GM19468 (cell line): Measurements from ENCODE around the gene TRIP13.
"Not testable (repeated sequence)": the region's sequence is repeated elsewhere in the genome, so short reads cannot be mapped to it uniquely, and the experiment has no call there.

ENCODE experiments used
- ATAC-seq: cut with Tn5 transposase; IDR thresholded peaks from one replicate; pipeline ENCODE4 v1.9.1; 2021; ENCODE audit warnings: mild to moderate bottlenecking, moderate library complexity, moderate number of reproducible peaks; ENCODE audit not compliant: unreplicated experiment; ENCODE audit errors: extremely low read depth

TRIP13 gene

DNA sequence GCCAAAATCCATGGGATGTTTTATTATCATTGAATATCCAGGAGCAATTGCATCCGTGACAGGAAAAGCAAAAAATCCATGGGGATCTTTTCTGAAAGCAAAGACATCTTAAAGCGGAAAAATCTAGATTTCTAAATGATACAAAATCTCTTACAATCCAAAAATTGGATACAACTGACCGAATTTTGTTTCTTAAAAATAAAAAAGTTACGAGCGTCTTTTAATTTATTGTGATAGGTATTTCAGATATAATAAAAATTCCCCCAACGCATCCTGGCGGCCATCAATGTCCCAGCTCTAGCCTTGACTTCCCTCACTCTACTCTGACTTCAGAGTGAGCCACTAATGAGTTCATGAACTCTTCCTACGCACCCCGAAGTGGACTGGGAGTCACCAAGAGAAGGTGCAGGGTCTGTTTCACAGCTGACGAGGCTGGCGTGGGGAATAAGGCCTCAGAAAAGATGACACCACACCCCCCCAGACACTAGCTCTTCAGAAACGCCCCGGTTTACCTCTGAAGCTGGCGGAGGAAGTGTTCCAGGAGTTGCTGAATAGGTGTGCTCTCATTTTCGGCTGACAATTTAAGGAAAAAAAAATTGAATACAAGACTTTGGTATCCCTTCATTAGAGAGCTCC is 3.5 kb upstream of the TRIP13 start:
- no peak for ATAC-seq

DNA sequence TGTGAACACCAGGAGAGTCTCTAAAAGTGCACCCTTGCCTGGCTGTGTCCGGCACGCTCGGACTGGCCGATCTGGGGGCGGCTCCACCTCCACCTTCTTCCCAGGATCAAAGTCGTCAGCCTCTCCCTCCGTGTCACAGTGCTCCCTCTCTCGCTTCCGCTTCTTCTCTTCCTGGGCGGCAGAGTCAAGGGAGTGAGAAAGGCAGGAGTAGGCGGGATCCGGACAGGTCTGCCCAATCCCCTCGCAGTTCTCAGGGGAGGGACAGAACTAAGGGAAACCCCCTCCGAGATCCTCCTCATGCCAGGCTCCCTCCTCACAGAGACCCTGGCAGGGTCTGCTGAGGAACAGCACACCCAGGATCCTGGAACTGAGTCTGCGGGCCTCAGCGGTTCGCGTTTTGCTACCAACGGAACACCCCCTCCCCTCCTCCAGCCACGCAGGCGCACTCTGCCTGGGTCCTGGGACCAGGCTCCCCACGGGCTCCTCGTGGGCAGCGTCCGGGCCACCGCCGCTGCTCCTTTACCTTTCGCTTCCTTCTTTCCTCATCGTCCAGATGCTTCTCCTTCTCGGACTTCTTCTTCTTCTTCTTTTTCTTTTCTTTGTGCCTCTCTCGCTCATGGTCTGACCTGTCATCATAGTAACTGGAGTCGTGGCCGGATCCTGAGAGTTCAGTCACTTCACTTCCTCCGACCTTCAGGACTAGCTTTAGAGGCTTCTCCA is 1.4 kb upstream of the TRIP13 start:
- no peak for ATAC-seq

DNA sequence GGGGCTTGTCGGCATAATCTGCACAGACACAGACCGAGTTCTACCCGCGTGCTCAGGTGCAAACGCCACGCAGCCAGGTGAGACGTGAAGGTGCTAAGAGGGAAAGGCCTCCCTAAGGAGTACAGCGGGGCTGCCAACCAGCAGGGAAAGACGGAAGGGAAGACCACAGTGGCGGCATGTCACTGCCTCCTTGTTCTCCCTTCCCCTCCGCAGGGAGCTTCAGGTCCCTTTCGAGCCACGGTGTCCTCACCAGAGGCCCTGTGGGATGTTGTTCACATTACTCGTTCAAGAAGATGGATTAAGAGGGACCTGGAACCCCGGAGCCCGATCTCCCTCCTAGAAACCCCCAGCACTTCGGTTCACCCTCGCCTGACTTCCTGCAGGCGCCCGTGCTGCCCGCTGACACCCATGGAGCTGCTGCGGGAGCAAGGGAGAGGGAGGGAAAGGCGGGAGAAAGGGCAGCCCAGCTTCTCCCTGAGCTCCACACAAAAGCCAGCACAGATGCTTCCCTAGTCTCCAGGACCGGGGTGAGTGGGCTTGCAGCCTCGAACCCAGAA is 769 bp upstream of the TRIP13 start:
- ATAC-seq: no peak

DNA sequence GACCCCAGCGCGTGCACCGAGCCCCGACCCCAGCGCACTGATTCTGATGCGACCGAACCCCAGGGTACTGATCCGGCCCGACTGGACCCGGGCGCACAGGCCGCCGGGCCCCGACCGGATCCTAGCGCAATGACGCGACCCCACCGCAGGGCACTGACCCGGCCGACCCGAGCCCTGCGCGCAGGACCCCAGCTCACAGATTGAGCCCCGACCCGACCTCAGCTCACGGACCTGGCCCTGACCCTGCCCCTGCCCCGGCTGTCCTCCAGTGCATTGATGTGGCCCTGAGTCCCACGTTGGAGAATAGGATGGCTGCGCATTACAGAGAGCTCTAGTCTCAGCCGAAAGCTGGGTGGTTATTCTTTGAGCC is 438 bp downstream of the TRIP13 start:
- ATAC-seq: no peak

DNA sequence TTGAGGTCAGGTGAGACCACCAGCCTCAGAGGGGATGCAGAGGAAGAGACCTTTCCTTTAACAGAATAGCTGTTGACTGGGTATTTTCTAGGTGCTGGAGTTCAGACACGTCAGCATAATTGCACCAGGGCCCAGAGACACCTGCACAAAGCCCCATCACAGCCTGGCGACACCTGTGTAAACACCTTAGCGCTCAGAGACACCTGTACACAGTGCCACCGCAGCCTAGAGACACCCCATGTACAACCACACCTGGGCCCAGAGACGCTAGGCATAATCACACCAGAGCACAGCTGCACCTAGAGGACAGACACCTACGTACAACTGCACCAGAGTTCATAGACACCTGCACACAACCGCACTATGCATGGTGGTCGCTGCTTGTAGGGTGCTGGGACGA is 1.0 kb downstream of the TRIP13 start:
- no peak for ATAC-seq

DNA sequence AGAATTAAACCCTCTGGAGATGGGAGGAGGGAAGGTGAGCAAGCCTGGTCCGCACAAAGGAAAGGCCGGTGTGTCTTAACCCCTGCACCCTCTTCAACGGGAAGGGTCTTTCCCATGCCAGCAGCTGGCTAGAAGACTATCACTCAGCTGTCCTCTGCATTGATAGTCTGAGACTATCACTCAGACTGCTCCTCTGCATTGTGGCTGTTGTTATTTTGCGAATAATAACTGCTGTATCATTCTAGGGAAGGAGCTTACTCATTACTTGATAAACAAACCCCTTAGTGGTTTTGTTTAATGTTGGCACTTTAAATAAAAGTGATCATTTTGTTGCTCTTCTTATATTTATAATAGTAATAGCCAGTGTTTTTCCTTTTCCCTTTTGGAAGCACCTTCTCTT is 8.1 kb downstream of the TRIP13 start:
- ATAC-seq: no peak

DNA sequence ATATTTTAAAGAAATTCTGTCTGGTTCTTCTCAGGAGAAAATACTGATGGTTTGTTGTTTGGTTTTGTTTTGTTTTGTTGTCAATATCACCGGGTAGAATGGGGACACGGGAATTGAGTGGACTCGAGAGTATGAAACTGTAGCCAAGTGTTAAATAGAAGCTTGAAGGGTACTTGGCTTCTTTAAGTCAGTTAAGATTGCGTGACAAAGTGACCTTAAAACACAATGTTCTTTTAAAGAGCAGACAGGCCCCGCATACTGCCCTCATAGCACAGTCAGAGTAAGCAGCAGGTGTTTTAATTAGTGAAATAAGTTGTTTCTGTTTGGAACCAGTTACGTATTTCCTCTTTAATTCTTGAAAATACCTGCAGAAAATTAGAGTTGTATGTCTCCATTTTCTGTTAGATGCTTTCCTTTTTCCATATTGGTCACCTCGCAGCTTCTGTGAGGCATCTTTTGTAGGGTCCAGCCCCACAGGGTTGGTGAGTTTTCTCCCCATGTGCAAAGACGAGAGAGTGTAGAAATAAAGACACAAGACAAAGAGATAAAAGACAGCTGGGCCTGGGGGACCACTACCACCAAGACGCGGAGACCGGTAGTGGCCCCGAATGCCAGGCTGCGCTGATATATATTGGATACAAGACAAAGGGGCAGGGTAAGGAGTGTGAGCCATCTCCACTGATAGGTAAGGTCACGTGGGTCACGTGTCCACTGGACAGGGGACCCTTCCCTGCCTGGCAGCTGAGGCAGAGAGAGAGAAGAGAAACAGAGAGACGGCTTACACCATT is 9.6 kb downstream of the TRIP13 start:
- no peak for ATAC-seq

DNA sequence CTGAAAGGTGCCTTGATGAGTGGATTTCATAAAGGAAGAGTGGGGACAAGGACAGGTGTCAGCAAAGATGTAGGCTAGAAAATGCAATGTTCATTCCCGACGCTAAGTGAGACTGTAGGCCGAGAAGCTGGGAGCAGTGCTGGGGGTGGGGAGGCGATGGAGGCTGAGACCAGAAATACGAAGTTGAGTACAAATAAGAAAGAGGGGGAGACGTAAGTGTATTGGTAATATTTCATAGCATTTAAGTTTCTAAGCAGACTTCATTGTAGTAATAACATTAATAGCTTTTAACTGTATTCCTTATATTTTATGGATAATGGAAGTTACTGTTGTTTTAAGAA is 11.0 kb downstream of the TRIP13 start:
- ATAC-seq: no peak

DNA sequence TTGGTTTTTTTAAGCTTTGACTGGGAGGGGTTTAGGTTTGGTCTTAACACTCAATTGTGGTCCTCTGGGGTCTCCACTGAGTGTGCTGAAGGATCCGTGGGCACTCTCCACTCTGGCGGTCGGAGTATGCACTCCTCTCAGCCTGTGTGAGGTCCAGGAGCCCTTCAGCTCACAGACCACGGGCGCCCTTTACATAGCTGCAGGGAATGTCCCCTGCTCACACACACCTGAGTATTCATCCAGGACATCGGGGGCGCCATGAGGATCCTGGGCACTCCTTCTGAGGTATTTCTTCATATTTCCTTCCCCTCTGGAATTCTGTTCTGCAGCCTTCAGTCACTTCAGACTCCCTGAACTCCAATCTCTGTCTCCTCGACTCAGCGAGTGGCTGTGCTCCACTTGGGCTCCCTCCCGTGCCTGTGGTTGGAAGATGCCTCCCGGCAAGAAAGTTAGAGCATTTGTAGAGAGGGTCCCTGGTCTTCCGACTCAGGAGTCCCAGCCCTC is 12.5 kb downstream of the TRIP13 start:
- no peak for ATAC-seq

DNA sequence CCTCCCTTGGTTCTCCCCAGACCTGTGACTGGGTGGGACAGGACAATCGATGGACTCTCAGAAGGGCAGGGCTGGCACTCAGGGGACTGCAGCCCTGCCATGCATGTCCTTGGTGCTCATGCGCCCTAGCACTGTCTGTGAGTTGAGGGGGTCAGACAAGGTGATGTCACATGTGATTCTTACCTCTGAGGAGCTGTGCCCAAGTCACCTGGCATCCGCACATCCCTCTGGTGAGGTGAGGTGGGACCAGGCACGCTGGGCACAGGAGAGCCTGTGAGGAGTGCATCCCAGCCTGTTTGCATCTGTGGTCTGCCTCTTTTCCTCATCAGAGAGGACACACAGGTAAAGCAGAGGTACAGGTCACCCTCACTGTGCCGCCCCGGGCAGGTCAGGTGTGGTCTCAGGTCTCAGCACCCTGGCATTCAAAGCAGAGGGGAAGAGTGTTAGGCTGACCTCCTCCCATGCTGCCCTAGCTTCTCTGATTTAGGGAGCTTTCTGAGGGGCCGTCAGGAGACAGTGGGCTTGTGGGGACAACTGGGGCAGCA is 14.8 kb downstream of the TRIP13 start:
- no peak for ATAC-seq

DNA sequence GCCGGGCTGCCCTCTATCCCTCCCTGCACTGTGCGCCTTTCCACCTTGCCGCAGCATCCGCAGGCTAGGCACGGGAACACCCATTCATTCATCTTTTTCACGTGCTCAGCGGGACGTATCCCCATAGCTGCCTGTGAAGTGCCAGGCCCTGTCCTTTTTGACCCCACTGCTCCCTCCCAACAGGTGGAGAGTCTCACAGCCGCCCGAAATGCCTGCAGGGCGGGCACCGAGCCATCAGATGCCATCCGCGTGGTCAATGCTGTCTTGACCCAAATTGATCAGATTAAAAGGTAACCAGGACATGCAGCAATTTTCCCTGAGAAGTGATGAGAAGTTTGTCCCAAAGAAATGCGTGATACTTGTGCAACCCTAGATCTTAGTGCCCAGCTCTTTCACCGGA is 15.5 kb downstream of the TRIP13 start:
- no peak for ATAC-seq

DNA sequence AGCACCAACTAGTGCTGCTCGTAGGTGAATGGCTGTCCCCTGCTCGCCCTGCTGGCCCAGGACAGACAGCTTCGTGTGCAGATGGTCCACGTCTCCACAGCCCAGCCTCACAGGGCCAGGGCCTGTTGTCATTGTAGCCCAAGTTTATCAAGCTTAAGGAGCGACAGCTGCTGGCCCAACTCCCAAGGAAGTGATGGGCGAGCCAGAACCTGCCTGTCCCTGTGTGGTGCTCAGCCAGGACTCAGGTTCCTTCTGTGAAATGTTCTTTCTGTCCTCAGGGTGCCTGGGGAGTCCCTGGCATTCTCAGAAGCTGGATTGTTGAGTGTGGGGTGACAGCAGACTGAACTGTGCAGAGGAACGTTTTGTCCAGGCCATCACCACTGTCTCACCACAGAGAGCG is 16.4 kb downstream of the TRIP13 start:
- no peak for ATAC-seq

DNA sequence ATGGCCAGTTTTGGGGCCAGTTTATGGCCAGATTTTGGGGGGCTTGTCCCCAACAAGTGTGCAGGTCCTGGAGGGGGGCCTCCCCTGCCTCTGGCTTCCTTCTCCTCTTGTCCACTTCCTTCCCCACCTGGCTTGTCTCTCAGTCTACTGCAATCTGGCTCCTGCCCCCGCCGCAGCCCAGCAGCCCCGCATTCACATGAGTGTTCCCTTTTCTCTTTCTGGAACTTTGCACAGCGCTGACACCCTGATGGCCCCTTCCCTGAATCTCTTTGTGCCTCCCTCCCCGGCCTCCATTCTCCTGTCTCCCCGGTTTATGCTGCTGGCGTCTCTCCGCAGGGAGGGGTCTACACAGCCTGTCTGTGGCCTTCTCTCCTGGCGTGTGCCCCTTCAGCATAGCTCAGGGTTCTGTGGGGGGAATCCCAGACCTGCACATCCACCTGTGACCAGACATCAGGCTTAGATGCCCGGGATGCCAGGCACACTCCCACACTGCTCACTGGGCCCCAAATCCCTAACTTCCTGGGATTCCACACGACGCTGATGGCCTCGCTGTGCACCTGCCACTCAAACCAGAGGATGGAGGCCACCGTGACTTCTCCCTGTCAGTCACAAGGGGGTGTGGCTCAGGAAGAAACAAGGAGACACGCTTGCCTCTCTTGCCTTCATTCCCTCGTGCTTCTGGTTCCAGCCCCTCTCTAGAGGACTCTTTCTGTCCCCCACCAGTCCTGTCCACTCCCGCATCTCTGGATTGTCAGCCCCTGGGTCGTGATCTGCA is 17.5 kb downstream of the TRIP13 start:
- no peak for ATAC-seq

DNA sequence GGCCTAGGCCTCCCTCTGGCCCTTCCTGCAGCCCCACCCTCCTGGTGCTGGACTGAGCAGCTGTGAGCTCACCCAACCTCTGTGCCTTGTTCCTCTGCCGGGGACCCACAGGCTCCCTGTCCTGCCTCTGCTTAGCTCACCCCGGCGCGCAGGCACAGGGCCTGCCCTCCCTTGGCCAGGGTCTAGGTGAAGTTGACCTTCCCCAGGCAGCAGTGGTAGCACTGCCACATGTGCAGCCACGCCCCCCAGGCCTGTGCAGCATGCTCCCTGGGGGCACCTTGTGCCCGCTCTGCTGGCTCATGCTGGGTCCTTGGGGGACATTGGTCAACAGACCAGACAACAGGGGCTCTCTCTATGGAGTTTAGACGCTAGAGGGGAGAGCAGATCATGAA is 18.1 kb downstream of the TRIP13 start:
- no peak for ATAC-seq

DNA sequence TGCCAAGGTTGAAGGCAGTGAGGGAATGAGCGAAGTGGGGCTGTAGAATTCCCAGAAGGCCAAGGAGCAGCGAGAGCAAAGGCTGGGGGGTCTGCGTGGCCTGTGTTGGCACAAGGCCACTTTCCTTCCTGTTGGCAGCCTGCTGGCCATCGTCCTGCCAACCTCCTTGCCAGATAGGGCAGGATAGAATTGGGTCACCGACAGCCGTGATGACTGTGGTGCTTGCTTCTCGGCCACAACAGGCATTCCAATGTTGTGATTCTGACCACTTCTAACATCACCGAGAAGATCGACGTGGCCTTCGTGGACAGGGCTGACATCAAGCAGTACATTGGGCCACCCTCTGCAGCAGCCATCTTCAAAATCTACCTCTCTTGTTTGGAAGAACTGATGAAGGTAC is 18.9 kb downstream of the TRIP13 start:
- no peak for ATAC-seq

DNA sequence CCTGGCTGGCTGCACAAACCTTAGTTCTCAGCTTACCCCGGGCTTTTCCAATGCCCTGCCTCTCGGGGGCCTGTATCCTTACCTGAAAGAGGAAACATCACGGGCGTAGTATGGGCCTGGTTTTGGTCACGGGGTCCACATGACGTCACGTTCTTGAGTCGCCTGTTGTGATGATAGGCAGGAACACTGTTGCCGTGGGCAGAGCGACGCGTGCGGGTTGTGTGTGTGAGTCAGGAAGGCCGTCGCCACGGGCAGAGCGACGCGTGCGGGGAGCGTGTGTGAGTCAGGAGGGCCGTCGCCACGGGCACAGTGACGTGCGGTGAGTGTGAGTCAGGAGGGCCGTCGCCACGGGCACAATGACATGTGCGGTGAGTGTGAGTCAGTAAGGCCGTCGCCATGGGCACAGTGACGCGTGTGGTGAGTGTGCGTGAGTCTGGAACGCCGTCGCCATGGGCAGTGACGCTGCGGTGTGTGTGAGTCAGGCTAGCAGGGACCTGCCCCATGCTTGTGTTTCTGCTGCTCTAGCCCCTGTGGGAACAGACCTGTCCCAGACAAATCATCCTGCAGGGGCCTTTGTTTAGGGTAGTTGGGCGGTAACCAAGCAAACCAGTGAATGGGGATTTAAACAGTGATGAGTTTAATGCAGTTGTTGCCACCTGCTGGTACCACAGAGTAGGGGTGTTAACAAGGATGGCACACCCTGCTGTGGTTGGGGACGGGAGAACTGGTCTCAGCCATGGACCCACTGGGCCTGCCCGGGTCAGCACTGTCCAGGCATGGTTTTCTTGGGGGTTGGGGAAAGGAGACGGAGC is 19.8 kb downstream of the TRIP13 start:
- no peak for ATAC-seq

DNA sequence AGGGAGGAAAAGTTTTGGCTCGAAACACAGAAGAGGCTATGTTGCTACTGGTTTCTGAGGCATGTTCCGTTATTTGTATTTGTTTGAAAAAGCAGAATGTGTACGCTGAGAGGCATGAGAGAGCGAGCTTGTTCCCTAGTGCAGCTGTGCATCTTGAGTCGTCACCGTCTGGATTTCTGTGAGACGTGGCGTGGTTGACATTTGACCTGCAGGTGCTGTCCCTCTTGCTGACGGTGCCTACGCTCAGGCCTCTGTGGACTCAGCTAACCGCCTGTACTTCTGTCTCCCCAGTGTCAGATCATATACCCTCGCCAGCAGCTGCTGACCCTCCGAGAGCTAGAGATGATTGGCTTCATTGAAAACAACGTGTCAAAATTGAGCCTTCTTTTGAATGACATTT is 21.5 kb downstream of the TRIP13 start:
- ATAC-seq: no peak

DNA sequence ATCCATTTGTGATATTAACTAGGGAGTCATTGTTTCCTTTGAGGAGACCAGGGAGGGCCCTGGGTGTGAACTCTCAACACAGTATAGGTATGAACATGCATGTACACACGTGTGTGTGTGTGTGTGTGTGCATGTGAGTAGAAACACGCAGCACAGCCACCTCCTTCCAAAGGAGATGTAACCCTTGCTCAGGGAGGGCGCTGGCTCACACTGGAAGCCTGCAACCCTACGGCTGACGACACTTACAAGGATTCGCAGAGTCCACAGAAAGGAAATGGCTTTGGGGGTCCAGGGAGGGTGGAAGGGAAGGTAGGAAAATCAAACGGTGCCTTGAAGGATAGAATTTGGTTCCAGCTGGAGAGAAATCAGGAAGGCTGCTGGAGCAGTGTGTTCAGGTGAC is 21.9 kb downstream of the TRIP13 start:
- ATAC-seq: no peak

DNA sequence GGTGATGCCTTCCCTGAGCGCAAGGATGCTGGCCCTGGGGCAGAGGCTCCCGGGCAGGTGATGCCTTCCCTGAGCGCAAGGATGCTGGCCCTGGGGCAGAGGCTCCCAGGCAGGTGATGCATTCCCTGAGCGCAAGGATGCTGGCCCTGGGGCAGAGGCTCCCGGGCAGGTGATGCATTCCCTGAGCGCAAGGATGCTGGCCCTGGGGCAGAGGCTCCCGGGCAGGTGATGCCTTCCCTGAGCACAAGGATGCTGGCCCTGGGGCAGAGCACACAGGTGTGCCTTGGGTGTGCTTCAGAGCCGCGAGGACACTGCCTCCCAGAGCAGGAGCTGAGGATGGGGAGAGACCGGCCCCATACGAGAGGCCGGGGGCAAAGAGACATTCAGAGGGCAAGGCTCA is 22.7 kb downstream of the TRIP13 start:
- not testable (repeated sequence) for ATAC-seq
